ENCODE results near the gene PRMT1. TPM values are rescaled to one million over a fixed set of nuclear protein-coding genes. Genes with fewer than 3 reads are reported as not detected.
A peak's percentile ranks its signal among the peaks of the same experiment; 100 is the strongest.

The PRMT1 gene
- total and polyA plus RNA-seq, 9 of the 15 experiments (the other 6 are each of a cell fraction or from before 2014, with no cell fraction given) = 13.3 to 464 (median 326) TPM

GRCh38 chr19:49641688-49642491 is 35.2 kb upstream of the PRMT1 start, which contains the start of gene SCAF1 (continued):
- TF ChIP-seq MTF1 (CRISPR knock-in tag; IDR thresholded peaks at IDR 0.05; ENCODE audit: borderline replicate concordance) (no peak), FOXP1 (CRISPR knock-in tag; IDR thresholded peaks at IDR 0.05) (no peak), BRD4 (IDR thresholded peaks at IDR 0.05) (no peak), ZNF695 (CRISPR knock-in tag; IDR thresholded peaks at IDR 0.05) (no peak), CHD4 (IDR thresholded peaks at IDR 0.05; ENCODE audit: insufficient read depth, insufficient replicate concordance, low read depth, low read length, poor library complexity, severe bottlenecking) (no peak), CTBP1 (IDR thresholded peaks at IDR 0.05; ENCODE audit: borderline replicate concordance) (peak; percentile 55), GATAD2B (IDR thresholded peaks at IDR 0.05; ENCODE audit: borderline replicate concordance) (no peak), NFRKB (IDR thresholded peaks at IDR 0.05; ENCODE audit: low read depth) (no peak; the same call in 1 of the 2 replicates), PURB (CRISPR knock-in tag; IDR thresholded peaks at IDR 0.05; ENCODE audit: low read depth) (no peak), ZNF584 (CRISPR knock-in tag; IDR thresholded peaks at IDR 0.05; ENCODE audit: low read depth) (peak; percentile 83; the same call in 1 of the 2 replicates), TFE3 (CRISPR knock-in tag; IDR thresholded peaks at IDR 0.05) (no peak), EZH2 (IDR thresholded peaks at IDR 0.05; ENCODE audit: borderline replicate concordance, low read depth, low read length) (no peak), SAFB (IDR thresholded peaks at IDR 0.05; ENCODE audit: borderline replicate concordance, low read depth, low read length) (peak; percentile 99), ATF2 (CRISPR knock-in tag; IDR thresholded peaks at IDR 0.05) (peak; percentile 59; the same call in 1 of the 2 replicates), CHD1 (IDR thresholded peaks at IDR 0.05; ENCODE audit: low read length) (no peak), IFI16 (CRISPR knock-in tag; IDR thresholded peaks at IDR 0.05) (no peak), CBFB (CRISPR knock-in tag; IDR thresholded peaks at IDR 0.05) (no peak), MXI1 (IDR thresholded peaks at IDR 0.05; ENCODE audit: low read depth, low read length) (peak; percentile 47; the same call in 1 of the 2 replicates), ZHX1 (conservative IDR thresholded peaks at IDR 0.05; ENCODE audit: low read length) (no peak), XRCC3 (IDR thresholded peaks at IDR 0.05) (no peak), ILF3 (IDR thresholded peaks at IDR 0.05; ENCODE audit: borderline replicate concordance) (no peak), TAF9B (IDR thresholded peaks at IDR 0.05; ENCODE audit: partially characterized antibody) (peak; percentile 28)
